GM12873 (cell line): ENCODE data around the gene TSPAN3.

Experiments used
- TF ChIP-seq, protein P1 (sequence below): IDR thresholded peaks from 2 replicates; pipeline ENCODE4 v1.5.1; 2012; ENCODE audit warnings: low read depth, mild to moderate bottlenecking, moderate library complexity, low read length, control low read depth; ENCODE audit not compliant: insufficient read depth; ENCODE audit errors: missing control alignments

The TSPAN3 gene

DNA sequence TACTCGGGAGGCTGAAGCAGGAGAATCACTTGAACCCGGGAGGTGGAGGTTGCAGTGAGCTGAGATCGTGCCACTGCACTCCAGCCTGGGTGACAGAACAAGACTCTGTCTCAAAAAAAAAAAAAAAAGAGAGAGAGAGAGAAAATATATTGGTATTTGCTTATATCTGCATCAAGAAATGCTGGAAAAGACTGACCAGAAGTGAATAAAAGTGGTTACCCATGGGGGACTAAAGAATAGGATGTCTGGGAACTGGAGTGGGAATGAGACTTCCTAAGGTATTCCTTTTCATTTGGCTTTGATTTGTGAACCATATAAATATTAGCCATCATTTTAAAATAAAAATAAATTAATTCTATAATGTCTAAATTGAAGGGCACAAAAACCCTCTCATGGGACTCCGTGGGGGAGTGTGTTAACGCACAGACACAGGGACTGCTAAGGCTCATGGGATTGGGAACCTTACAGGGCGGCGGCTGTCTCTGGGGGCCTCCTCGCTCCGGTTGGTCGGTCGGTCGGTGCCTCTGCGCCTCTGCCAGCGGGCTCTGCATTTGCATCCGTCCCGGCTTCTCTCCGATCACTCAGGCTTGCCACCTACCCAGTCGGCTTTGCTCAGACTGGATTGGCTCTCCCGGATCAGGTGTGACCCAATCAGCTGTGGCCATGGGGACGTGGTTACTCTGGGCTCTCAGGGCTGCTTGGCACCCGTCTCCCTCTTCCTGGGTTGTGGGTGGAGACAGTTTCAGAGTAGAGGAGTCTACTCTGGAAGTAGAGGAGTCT lies 12.7 kb upstream of the TSPAN3 start:
- TF ChIP-seq, protein P1, sequence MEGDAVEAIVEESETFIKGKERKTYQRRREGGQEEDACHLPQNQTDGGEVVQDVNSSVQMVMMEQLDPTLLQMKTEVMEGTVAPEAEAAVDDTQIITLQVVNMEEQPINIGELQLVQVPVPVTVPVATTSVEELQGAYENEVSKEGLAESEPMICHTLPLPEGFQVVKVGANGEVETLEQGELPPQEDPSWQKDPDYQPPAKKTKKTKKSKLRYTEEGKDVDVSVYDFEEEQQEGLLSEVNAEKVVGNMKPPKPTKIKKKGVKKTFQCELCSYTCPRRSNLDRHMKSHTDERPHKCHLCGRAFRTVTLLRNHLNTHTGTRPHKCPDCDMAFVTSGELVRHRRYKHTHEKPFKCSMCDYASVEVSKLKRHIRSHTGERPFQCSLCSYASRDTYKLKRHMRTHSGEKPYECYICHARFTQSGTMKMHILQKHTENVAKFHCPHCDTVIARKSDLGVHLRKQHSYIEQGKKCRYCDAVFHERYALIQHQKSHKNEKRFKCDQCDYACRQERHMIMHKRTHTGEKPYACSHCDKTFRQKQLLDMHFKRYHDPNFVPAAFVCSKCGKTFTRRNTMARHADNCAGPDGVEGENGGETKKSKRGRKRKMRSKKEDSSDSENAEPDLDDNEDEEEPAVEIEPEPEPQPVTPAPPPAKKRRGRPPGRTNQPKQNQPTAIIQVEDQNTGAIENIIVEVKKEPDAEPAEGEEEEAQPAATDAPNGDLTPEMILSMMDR, result no peak

DNA sequence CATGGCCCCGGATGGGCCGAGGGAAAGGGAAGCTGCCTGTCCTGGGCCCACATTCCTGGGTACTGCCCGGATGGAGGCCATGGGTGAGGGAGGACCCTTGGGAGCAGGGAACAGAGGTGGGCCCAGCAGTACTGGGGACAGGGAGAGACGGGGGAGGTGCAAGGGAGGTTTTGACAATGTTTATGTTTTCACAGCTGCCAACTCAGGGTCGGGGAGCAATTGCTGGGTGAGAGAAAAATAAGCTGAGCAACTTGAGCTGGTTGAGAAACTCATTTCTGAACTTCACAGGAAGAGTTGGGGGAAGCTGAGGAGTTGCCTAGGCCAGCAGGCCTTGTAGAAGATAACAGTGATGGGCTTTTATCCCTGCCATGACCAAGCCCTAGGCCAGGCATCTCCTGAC lies 11.1 kb upstream of the TSPAN3 start:
- TF ChIP-seq, protein P1, result no peak

DNA sequence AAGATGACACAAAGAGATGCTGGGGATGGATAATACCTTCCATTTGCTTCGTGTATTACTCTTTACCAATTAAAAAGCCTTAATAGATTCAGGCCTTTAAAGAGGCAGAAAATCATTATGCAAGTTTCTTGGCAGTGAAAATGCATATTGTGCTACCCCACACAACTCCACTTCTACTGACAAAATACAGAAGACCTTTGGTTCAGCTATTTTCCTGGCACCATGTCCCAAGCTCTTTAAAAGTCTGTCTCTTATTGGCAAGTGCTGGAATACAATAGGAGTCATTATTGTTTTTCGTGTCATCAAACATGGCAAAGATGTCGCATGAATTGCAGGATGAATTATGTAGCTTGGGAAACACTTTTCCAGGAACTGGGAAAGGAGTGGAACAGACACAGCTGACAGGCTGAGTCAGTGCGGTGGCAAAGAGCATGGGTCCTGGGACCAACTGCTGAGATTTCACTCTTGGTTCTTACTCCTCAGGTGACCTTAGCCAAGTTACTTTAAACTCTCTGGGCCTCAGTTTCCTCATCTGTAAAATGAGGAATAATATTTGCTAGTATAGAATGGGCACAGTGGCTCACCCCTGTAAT lies 5.5 kb upstream of the TSPAN3 start:
- TF ChIP-seq, protein P1, result no peak

DNA sequence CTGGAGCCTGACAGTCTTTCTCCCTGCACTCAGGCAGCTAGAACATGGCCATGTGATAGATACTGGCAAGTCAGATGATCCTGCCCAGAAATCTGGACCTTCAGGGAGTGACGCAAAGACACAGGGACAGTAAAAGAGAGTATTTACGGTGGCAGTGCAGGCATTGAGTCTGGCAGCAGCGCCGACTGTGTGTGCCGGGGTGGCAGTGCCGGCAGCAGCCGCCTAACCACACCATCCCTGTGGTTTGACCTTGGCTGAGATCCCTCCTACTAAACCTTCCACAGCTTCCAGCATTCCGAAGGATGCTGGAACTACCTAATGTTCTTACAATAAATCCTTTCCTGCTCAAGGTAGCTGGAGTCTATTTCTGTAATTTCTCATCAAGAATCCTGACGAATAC lies 4.6 kb upstream of the TSPAN3 start:
- TF ChIP-seq, protein P1, result no peak

DNA sequence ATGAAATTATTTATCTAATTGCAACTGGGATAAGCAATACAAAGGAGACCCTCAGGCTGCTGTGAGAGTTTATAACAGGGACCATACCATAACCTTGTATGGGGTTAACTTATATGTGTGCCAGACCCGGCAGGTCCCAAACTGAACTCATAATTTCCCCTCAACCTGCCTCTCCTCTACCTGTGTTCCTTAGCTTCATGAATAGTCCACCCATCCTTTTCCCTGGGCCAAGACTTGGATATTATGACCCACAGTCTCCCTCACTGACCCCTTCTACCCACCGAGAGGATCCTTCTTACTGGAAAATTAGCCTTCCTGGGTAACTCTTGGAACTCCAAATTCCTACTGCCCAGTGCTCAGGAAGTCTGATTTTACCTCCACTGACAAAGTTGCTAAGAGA lies 3.4 kb upstream of the TSPAN3 start:
- TF ChIP-seq, protein P1, result no peak

DNA sequence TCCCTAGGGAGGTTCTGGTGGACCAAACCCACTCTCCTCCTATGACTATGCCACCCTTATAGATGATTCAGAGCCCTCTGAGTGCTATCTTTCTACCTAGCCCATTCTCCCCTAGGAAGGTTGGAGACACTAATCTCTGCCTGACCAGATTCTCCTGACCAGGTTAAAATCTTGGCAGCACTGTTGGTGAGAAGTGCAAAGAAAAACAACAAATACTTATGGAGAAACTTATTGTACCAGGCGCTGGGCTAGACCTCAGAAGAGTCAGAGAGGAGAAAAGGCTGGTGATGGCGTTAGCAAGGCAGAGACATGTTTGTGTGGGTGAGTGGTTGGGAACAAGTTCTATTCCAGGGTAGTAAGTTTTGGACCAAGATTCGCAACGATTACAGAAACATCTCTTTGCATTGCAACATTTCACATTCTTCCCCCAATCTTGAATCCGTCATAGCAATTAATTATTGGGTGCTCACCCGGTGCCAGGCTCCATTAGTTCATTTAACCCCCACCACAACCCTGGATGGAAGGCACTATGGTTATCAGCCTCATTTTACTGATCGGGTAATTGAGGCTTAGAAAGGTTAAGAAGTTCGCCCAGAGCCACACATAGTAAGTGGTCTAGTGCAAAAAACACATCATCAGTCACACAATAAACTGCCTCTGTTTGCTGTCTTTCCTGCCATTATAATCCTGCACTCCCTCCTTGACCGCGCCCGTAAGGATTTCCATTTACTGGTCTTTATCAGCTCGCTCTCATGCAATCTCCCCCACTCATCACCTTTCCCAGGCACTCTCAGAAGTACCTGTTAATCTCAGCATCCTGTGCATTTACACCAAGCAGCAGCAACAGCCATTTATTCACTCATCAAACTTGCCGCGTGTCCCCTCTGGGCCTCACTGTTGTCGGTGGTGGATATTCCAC lies 655 bp upstream of the TSPAN3 start:
- TF ChIP-seq, protein P1, result no peak

DNA sequence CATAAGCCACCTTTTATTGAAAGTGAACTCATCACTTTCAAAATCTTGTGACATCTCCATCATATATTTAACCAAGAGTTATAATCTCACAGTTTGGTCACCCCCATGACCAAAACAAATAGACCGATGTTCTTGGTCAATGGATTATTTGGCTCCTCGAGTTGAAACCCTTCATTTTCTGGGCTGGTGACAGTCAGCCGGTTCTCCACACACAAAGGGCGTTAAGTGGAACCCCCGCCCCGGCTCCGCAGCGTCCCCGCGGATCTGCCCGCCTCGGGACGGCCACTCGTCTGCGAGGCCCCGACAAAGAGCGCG lies 772 bp downstream of the TSPAN3 start:
- TF ChIP-seq, protein P1, result no peak
